Measurements from ENCODE around the gene RBCK1.

RBCK1 gene

DNA sequence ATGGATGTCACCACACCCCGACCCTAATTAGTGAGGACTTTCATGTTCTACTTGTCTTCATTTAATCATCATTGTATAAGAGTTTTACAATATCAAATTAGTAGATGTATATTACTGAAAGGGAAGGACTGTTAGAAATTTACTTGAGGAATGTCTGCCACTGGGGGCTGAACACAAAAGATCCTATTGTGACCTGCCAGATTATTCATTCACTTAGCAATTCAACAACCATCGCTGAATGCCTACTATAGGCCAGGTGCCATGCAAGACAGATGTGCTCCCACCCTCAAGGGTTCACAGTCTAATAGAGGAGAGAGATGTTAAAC is 8.0 kb upstream of the RBCK1 start:
- no peak for DNase-seq

- no peak for DNase-seq
Observed at GRCh38 chr20:400454-401275, 7.4 kb upstream of the RBCK1 start.

GRCh38 chr20:401682-402495 is 6.2 kb upstream of the RBCK1 start:
- no peak for DNase-seq

GRCh38 chr20:402496-402885 is 5.6 kb upstream of the RBCK1 start:
- no peak for DNase-seq

GRCh38 chr20:402898-403581 is 5.1 kb upstream of the RBCK1 start:
- no peak for DNase-seq

DNA sequence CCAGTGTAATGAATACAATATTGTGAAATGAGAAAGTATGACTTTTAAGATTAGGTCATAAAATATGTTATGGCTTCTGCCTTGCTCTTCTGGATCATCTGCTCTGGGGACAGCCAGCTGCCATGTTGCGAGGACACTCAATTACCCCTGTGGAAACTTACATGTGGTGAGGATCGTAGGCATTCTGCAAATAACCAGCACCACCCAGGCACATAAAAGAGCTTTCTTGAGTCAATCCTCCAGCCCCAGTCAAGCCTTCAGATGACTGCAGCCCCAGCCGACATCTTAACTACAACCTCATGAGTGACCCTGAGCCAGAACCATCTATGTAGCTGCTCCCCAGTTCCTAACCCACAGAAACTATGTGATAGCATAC is 4.5 kb upstream of the RBCK1 start:
- no peak for DNase-seq

DNA sequence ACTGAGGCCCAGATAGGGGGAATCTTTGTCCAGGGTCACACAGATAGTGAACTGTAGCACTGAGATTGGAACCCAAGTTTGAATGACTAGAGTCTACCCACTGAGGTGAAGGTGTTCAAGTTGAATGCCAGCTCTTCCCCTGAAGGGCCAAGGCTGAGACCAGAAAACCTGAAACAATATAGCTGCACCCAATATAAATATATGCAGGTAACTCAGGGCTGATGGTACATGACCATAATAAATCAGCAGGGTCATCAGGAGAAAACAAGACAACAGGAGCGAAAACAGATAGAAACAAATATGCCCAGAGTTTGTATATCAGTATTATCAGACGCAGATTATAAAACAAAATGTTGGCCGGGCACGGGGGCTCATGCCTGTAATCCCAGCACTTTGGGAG is 4.0 kb upstream of the RBCK1 start:
- DNase-seq = no peak

- no peak for DNase-seq
Observed at GRCh38 chr20:406200-407132, 1.6 kb upstream of the RBCK1 start.

GRCh38 chr20:407133-407952 is 756 bp upstream of the RBCK1 start:
- DNase-seq = peak; percentile 59

DNA sequence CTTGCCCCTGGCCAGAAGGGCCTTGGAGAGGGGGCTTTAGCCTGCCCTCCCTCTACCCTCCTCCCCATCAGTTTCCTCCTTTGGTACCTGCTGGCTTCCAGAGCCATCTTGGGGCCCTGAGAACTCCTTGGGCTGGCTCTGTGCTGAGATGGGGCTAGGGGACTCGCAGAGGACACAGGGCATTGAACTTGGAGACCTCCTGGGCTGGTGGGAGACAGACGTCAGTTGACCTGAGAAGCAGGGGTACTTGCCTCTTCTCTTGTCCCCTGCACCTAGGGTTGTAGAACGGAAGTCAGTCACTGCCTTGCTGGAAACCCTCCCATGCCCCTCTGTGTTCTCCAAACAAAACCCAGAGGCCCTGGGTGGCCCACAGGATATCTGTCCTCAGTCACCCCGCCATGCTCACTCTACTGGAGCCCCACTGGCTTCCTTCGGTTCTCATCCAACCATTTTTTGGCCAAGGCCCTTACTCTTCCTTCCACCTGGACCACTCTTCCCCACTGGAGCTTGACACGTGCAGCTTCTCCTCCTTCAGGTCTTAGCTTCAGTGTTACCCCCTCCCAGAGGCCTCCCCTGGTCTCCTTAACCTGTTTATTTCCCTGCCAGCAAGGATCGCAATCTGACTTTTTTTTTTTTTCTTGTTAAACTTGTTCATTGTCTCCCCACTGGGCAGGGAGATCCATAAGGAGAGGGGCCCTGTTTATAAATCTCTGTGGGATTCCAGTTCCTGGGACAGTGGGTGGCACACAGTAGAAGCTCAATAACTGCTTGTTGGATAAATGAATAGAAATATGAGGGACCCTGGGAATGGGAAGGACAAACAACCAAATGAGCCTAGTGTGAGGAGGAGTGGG is 971 bp downstream of the RBCK1 start:
- no peak for DNase-seq

- no peak for DNase-seq
Observed at GRCh38 chr20:409697-410559, 1.8 kb downstream of the RBCK1 start.

DNA sequence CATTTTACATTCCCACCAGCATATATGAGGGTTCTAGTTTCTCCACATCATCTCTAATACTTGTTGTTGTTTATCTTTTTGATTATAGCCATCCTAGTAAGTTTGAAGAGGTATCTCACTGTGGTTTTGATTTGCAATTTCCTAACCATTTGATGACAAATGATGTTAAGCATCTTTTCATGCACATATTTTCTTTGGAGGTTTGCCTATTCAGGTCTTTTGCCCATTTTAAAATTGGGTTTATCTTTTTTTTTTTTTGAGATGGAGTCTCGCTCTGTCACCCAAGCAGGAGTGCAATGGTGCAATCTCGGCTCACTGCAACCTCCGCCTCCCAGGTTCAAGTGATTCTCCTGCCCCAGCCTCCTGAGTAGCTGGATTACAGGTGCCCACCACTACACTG is 4.0 kb downstream of the RBCK1 start:
- DNase-seq = no peak

DNA sequence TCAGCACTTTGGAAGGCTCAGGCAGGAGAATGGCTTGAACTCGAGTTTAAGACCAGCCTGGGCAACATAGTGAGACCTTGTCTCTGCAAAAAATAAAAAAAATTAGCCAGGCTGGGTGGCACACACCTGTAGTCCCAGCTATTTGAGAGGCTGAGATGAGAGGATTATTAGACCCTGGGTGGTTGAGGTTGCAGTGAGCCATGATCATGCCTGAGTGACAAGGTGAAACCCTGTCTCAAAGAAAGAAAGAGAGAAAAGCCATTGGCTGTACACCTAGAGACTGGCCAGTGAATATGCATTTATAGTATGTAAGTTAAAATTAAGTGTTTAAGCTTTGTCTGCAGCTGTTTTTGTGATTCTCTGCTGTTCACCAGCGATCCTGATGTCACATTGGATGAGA is 6.1 kb downstream of the RBCK1 start:
- DNase-seq = no peak

GRCh38 chr20:415820-416322 is 7.8 kb downstream of the RBCK1 start:
- DNase-seq = no peak

- DNase-seq = no peak
Observed at GRCh38 chr20:416950-417800, 9.1 kb downstream of the RBCK1 start.

- no peak for DNase-seq
Observed at GRCh38 chr20:417801-418342, 9.8 kb downstream of the RBCK1 start.

GRCh38 chr20:418858-419365 is 10.8 kb downstream of the RBCK1 start:
- DNase-seq = no peak

GRCh38 chr20:419556-420165 is 11.6 kb downstream of the RBCK1 start:
- DNase-seq = peak; percentile 93
